ENCODE measurements around the gene RAG1. TPM values are rescaled to one million over a fixed set of nuclear protein-coding genes. Genes with fewer than 3 reads are reported as not detected.

RAG1 gene
- total and polyA plus RNA-seq, 10 donors, result 0.39 to 12.6 (median 4.8) TPM

DNA sequence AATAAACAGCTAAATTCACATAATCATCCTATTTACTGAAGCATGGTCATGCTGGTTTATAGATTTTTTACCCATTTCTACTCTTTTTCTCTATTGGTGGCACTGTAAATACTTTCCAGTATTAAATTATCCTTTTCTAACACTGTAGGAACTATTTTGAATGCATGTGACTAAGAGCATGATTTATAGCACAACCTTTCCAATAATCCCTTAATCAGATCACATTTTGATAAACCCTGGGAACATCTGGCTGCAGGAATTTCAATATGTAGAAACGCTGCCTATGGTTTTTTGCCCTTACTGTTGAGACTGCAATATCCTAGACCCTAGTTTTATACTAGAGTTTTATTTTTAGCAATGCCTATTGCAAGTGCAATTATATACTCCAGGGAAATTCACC, 10.7 kb downstream of the RAG1 start:
- DNase-seq, result no peak
- Histone ChIP-seq H3K4me1 (no peaks in the 10 kb centered on the region), H3K27ac (no peak overlapping the region), H3K36me3 (peaks cover 0 to 21% (median 2%) of the 10 kb centered on the region in 6 donors), H3K9me3 (peaks cover 0 to 17% (median 7%) of the 10 kb centered on the region in 8 donors), H3K4me3 (no peak overlapping the region), H3K27me3 (replicated peaks in 1 of 7) (peaks cover 0 to 9% (median 0%) of the 10 kb centered on the region in 7 donors)
- WGBS, 5 donors, result 71 to 93% (median 82%) methylated on average over 1 of the region's 1 CpG
- intact Hi-C loops (cut with DNase I; ENCODE audit: low total_unique reads), result no loop called here
- no peak for TF ChIP-seq POLR2A (IDR thresholded peaks at IDR 0.05)

- DNase-seq, result no peak
- intact Hi-C loops (cut with DNase I; ENCODE audit: low total_unique reads), result no loop called here
- H3K36me3 ChIP-seq, result no peaks in the 10 kb centered on the region
- 56 to 95% (median 86%) methylated on average over 2 of the region's 2 CpGs for WGBS, 5 donors
- no peaks in the 10 kb centered on the region for H3K27me3 ChIP-seq (replicated peaks in 1 of 7)
- H3K9me3 ChIP-seq, result peaks cover 0 to 17% (median 7%) of the 10 kb centered on the region in 8 donors
- TF ChIP-seq POLR2AphosphoS5 (IDR thresholded peaks at IDR 0.05) (no peak), POLR2A (IDR thresholded peaks at IDR 0.05) (no peak)
- TF ChIP-seq, protein P1, sequence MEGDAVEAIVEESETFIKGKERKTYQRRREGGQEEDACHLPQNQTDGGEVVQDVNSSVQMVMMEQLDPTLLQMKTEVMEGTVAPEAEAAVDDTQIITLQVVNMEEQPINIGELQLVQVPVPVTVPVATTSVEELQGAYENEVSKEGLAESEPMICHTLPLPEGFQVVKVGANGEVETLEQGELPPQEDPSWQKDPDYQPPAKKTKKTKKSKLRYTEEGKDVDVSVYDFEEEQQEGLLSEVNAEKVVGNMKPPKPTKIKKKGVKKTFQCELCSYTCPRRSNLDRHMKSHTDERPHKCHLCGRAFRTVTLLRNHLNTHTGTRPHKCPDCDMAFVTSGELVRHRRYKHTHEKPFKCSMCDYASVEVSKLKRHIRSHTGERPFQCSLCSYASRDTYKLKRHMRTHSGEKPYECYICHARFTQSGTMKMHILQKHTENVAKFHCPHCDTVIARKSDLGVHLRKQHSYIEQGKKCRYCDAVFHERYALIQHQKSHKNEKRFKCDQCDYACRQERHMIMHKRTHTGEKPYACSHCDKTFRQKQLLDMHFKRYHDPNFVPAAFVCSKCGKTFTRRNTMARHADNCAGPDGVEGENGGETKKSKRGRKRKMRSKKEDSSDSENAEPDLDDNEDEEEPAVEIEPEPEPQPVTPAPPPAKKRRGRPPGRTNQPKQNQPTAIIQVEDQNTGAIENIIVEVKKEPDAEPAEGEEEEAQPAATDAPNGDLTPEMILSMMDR (IDR thresholded peaks at IDR 0.05 in 8 of 11, conservative IDR thresholded peaks at IDR 0.05 in 3 of 11), result no peak
- no peak overlapping the region for H3K4me3 ChIP-seq
- H3K27ac ChIP-seq, result no peak overlapping the region
- no peaks in the 10 kb centered on the region for H3K4me1 ChIP-seq
Measured at GRCh38 chr11:36581536-36581935, 13.7 kb downstream of the RAG1 start.

GRCh38 chr11:36583667-36584066, 15.9 kb downstream of the RAG1 start:
- Histone ChIP-seq H3K36me3 (no peaks in the 10 kb centered on the region), H3K4me3 (no peak overlapping the region), H3K27ac (no peak overlapping the region), H3K4me1 (no peaks in the 10 kb centered on the region), H3K27me3 (replicated peaks in 1 of 7) (no peaks in the 10 kb centered on the region), H3K9me3 (peaks cover 0 to 17% (median 7%) of the 10 kb centered on the region in 8 donors)
- no peak for TF ChIP-seq POLR2A (IDR thresholded peaks at IDR 0.05)
- TF ChIP-seq, protein P1 (IDR thresholded peaks at IDR 0.05 in 8 of 11, conservative IDR thresholded peaks at IDR 0.05 in 3 of 11), result no peak
- intact Hi-C loops (cut with DNase I; ENCODE audit: low total_unique reads), result no loop called here
- no peak for DNase-seq
- WGBS, 5 donors, result 68 to 77% (median 76%) methylated on average over 3 of the region's 3 CpGs

DNA sequence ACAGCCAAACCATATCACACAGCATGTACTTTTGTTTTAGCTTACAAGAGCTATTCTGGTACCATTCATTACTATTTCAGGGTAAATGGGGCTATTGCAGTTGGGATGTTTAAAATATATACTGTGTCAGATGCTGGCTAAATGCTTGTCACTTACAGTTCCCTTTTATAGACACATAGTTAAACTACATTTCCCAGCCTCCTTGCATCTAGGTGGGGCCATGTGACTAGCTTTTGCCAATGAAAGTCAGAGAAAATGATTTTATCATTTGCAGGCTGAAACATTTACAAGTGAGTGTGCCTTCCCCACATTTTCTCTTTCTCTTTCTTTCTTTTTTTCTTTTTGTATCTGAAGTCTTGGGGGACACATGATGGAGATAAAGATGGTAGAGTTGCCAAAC, 18.7 kb downstream of the RAG1 start:
- Histone ChIP-seq H3K27ac (no peak overlapping the region), H3K9me3 (peaks cover 0 to 11% (median 2%) of the 10 kb centered on the region in 8 donors), H3K36me3 (no peaks in the 10 kb centered on the region), H3K4me3 (no peak overlapping the region), H3K27me3 (replicated peaks in 1 of 7) (no peaks in the 10 kb centered on the region), H3K4me1 (no peaks in the 10 kb centered on the region)
- intact Hi-C loops (cut with DNase I; ENCODE audit: low total_unique reads), result no loop called here
- no peak for DNase-seq
- TF ChIP-seq POLR2AphosphoS5 (IDR thresholded peaks at IDR 0.05) (no peak), POLR2A (IDR thresholded peaks at IDR 0.05) (no peak)
- TF ChIP-seq, protein P1 (IDR thresholded peaks at IDR 0.05 in 8 of 11, conservative IDR thresholded peaks at IDR 0.05 in 3 of 11), result no peak

GRCh38 chr11:36588099-36588498, 20.3 kb downstream of the RAG1 start:
- Histone ChIP-seq H3K27ac (no peak overlapping the region), H3K4me1 (no peaks in the 10 kb centered on the region), H3K4me3 (no peak overlapping the region), H3K27me3 (replicated peaks in 1 of 7) (no peaks in the 10 kb centered on the region), H3K9me3 (no peaks in the 10 kb centered on the region), H3K36me3 (no peaks in the 10 kb centered on the region)
- TF ChIP-seq, protein P1 (IDR thresholded peaks at IDR 0.05 in 8 of 11, conservative IDR thresholded peaks at IDR 0.05 in 3 of 11), result no peak
- no peak for TF ChIP-seq POLR2AphosphoS5 (IDR thresholded peaks at IDR 0.05)
- TF ChIP-seq POLR2A (IDR thresholded peaks at IDR 0.05), result no peak
- intact Hi-C loops (cut with DNase I; ENCODE audit: low total_unique reads), result no loop called here
- 43 to 56% (median 55%) methylated on average over 1 of the region's 1 CpG for WGBS, 5 donors
- no peak for DNase-seq

Measured in spleen (tissue), 11 donors.